GM18508 (cell line): ENCODE results near the gene SCLT1.

ENCODE experiments used
- ATAC-seq: cut with Tn5 transposase; IDR thresholded peaks from one replicate; pipeline ENCODE4 v1.9.1; 2021; ENCODE audit warnings: moderate number of reproducible peaks; ENCODE audit not compliant: insufficient read depth, unreplicated experiment

SCLT1 gene

GRCh38 chr4:128853741-128854140, 239.6 kb downstream of the SCLT1 start:
- ATAC-seq, result no peak

GRCh38 chr4:128850252-128850651, 243.1 kb downstream of the SCLT1 start:
- ATAC-seq, result no peak

- ATAC-seq, result no peak
Measured at GRCh38 chr4:128848461-128848860, 244.9 kb downstream of the SCLT1 start.

GRCh38 chr4:128847082-128847724, 246.1 kb downstream of the SCLT1 start:
- ATAC-seq, result no peak

- ATAC-seq, result no peak
Measured at GRCh38 chr4:128846063-128846462, 247.3 kb downstream of the SCLT1 start.

GRCh38 chr4:128844931-128845330, 248.4 kb downstream of the SCLT1 start:
- ATAC-seq, result no peak

- no peak for ATAC-seq
Measured at GRCh38 chr4:128841402-128841801, 251.9 kb downstream of the SCLT1 start.

- no peak for ATAC-seq
Measured at GRCh38 chr4:128840711-128841318, 252.5 kb downstream of the SCLT1 start.

- ATAC-seq, result no peak
Measured at GRCh38 chr4:128837679-128838078, 255.7 kb downstream of the SCLT1 start.

GRCh38 chr4:128837198-128837597, 256.1 kb downstream of the SCLT1 start:
- ATAC-seq, result no peak

GRCh38 chr4:128835498-128836222, 257.7 kb downstream of the SCLT1 start:
- ATAC-seq, result no peak
